Neural cell (in vitro differentiated cells): ENCODE measurements around the gene ADRA2B.

Experiments used
- EZH2 ChIP-seq: fragments of 200-600, 300-800 bp; shearing (Covaris generic), sonication (generic); IDR thresholded peaks from 2 replicates; pipeline ENCODE4 v1.6.1; 2014; ENCODE audit warnings: antibody characterized with exemption, low read length, borderline replicate concordance, mild to moderate bottlenecking; ENCODE audit not compliant: insufficient read depth, poor library complexity, severe bottlenecking
- TF ChIP-seq, protein P1 (sequence below): fragments of 450-650 bp; IDR thresholded peaks from 2 replicates; pipeline ENCODE4 v1.5.1; 2014; ENCODE audit warnings: antibody characterized with exemption, mild to moderate bottlenecking, moderate library complexity; ENCODE audit not compliant: poor library complexity, severe bottlenecking

DNA sequence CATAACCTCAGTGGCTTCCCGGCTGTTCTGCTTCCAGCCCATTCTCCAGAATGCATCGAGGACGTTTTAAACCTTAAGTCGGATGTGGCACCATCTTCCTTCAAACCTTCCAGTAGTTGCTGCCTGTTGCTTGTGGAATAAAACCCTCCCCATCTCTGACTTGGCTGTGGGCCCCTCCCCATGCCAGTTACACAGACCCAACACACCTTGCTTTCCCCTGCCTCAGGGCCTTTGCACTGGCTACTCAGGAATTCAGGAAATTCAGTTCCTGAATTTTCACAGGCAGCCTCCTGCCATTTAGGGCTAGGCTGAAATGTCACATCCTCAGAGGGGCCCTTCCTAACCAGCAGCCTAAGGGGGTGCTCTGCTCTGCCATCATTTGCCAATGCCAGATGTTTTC, 5.0 kb upstream of the ADRA2B start:
- TF ChIP-seq, protein P1, sequence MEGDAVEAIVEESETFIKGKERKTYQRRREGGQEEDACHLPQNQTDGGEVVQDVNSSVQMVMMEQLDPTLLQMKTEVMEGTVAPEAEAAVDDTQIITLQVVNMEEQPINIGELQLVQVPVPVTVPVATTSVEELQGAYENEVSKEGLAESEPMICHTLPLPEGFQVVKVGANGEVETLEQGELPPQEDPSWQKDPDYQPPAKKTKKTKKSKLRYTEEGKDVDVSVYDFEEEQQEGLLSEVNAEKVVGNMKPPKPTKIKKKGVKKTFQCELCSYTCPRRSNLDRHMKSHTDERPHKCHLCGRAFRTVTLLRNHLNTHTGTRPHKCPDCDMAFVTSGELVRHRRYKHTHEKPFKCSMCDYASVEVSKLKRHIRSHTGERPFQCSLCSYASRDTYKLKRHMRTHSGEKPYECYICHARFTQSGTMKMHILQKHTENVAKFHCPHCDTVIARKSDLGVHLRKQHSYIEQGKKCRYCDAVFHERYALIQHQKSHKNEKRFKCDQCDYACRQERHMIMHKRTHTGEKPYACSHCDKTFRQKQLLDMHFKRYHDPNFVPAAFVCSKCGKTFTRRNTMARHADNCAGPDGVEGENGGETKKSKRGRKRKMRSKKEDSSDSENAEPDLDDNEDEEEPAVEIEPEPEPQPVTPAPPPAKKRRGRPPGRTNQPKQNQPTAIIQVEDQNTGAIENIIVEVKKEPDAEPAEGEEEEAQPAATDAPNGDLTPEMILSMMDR, result no peak
- TF ChIP-seq EZH2, result no peak
